Measurements from ENCODE around the gene ZNF785.

- TF ChIP-seq ZNF232 (CRISPR knock-in tag; IDR thresholded peaks at IDR 0.05) (no peak), CTCF (IDR thresholded peaks at IDR 0.05) (no peak)
Observed at GRCh38 chr16:30574678-30575077, 10.8 kb downstream of the ZNF785 start.
